ENCODE results near the gene DGKA.
A peak's percentile ranks its signal among the peaks of the same experiment; 100 is the strongest.

The DGKA gene

DNA sequence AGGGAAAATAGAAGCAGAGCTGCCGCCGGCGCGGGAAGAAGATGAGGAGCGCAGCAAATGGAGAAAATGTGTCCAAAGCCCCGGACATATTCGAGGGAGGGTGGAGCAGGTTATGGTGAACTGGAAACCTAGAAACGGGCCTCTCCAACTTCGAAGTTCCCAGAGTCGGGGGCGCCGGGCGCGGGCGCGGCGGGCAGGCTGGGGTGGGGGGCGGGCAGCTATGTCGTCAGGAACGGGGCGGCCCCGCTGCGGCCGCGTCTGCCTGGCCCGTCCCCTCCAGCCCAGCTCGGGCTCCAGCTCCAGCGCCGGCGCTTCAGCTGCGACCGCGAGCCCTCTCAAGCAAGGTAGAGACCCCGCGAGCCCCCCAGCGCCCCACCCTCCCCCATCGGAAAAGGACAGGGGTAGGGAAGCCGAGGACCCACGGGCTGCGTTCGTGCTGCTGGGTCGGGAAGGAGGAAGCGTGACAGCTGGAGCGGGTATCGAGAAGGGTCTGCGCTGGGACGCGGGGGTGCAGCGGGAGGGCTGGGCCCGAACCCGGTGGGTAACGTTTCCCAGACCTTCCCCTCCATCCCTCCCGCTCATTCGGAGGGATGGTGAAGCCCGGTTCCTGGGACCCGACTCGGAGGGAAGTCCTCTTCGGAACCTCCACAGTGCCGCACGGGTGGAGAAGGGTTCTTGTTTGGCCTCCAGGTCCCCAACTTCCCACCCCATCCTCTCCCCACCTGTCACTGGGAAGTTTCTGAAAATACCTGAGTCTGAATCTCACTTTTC lies 1.0 kb downstream of the DGKA start:
- H3K4me3 ChIP-seq (ENCODE audit: low read depth, low read length) = peak overlapping the region; percentile 82
- TF ChIP-seq, protein P1, sequence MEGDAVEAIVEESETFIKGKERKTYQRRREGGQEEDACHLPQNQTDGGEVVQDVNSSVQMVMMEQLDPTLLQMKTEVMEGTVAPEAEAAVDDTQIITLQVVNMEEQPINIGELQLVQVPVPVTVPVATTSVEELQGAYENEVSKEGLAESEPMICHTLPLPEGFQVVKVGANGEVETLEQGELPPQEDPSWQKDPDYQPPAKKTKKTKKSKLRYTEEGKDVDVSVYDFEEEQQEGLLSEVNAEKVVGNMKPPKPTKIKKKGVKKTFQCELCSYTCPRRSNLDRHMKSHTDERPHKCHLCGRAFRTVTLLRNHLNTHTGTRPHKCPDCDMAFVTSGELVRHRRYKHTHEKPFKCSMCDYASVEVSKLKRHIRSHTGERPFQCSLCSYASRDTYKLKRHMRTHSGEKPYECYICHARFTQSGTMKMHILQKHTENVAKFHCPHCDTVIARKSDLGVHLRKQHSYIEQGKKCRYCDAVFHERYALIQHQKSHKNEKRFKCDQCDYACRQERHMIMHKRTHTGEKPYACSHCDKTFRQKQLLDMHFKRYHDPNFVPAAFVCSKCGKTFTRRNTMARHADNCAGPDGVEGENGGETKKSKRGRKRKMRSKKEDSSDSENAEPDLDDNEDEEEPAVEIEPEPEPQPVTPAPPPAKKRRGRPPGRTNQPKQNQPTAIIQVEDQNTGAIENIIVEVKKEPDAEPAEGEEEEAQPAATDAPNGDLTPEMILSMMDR (IDR thresholded peaks at IDR 0.05; ENCODE audit: low read depth, low read length, missing control alignments) = no peak
- no peak for DNase-seq (ENCODE audit: low read depth)

DNA sequence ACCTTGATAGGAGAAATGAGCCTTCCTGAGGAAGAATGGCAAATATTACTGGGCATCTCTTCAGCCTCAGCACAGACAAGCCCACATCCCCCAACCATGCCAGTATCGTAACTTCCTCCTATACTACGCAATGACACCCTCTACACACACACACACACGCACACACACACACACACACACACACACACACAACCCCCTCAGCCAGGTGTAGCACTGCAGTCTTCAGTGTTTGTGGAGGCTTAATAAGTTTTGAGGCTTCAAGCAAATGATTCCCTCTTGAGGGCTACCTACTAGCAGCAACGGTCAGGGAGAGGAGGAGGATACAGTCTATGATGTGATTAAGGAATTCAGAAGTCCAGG lies 1.6 kb downstream of the DGKA start:
- peak overlapping the region; percentile 82 for H3K4me3 ChIP-seq (ENCODE audit: low read depth, low read length)
- no peak for DNase-seq (ENCODE audit: low read depth)
- TF ChIP-seq, protein P1 (IDR thresholded peaks at IDR 0.05; ENCODE audit: low read depth, low read length, missing control alignments) = no peak

DNA sequence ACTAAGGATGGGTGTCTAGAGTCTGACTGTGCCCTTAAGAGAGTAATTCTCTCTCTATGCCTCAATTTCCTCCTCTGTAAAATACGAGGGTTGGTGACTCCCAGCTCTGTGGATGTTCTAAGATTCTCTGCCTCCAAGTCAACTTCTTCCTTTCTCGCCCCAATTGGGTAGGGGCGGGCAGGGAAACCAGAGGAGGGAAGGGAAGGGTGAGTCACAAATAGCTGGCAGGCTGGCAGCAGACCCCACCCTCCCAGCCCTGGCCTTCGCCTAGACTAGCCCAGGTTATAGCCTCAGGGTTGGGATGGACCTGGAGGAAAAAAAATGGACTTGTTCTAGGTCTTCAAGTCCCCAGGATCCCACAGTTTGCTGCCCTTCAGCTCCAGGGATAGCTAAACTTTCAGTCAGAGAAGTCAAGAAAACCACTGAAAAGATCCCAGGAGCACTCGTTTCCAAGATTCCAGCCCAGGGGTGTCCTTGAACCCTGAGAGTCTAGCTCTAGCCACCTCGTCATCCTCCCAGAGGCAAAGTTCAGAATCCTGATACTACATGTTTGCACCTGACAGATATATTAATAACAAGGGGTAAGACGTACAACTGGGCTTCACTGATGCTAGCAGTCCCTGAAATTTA lies 2.3 kb downstream of the DGKA start:
- no peak for DNase-seq (ENCODE audit: low read depth)
- no peak overlapping the region for H3K4me3 ChIP-seq (ENCODE audit: low read depth, low read length)
- TF ChIP-seq, protein P1 (IDR thresholded peaks at IDR 0.05; ENCODE audit: low read depth, low read length, missing control alignments) = no peak

DNA sequence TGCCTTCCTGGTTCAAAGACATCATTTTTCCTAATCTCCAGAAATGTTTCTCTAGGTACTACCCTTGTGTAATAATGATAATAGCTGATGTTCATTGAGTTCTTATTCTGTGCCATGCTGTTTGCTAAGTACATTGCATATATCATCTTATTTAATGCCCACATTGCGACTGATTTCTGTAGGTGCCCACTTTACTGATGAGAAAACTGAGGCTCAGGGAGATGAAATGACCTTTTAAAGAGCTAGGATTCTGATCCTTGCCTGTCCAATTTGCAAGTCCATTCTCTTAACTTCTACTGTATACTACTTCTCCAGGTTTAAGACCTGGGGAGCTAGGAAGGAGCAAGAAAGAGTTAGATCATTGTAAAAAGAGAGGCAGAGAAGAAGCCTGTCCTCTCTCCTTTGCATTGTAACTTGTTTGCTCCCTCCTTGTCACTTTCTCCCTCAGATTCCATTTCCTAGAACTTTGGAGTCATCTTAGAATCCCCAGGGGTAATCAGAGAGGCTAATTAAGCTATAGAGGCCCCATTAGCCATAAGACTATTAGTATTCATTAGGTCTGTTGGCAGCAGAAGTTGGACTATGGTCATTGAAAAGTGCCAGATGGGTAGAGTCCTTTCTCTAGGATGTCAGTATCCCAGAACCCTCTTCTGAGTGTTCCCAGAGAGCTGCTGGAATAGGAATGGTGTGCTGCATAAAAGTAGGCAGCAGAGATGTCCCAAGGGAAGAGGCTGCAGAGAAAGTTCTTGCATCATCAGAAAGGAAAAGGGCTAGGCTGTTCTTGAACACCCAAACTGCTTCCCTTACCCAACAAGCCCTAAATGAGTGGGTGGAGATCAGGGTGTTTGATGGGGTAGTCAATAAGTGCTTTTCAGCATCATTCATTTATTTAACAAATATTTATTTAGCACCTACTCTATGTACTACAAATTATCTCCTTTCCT lies 3.1 kb downstream of the DGKA start:
- TF ChIP-seq, protein P1 (IDR thresholded peaks at IDR 0.05; ENCODE audit: low read depth, low read length, missing control alignments) = no peak
- no peak for DNase-seq (ENCODE audit: low read depth)
- no peak overlapping the region for H3K4me3 ChIP-seq (ENCODE audit: low read depth, low read length)

DNA sequence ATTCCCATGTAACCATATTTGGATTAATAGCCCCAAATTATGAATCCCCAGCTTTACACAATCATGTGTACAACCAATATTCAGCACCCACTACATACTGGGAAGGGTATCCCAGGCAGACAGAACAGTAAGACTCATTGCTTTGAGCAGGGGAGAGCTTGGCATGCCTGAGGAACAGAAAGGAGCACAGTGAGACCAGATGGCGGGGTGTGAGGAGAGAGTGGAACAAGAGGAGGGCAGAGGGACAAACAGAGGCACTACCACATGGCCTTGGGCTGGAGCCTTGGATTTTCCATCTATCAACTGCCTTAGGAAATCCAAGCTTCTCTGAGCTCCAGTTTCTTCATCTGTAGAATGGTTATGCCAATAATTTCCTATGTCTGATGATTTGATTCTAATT lies 3.8 kb downstream of the DGKA start:
- H3K4me3 ChIP-seq (ENCODE audit: low read depth, low read length) = no peak overlapping the region
- DNase-seq (ENCODE audit: low read depth) = no peak
- TF ChIP-seq, protein P1 (IDR thresholded peaks at IDR 0.05; ENCODE audit: low read depth, low read length, missing control alignments) = no peak

DNA sequence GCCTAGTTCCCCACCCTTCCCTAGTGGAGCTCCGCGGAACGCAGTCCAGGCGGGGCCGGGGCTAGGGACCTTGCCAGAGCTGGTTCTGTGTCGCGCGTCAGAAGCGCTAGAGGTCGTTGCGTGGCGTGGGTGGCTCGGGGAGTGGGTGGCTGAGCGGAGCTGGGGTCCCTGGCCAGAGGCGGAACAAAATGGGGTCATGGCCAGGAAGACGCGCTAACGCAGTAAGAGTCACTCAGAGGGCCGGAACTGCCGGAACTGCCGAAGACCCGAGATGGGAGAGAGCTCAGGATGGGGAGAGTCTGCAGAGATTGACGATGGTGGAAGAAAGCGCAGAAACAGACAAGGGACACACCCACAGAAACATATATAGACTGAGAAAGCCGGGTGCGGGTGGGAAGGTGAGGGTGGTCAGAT lies 4.8 kb downstream of the DGKA start:
- no peak overlapping the region for H3K4me3 ChIP-seq (ENCODE audit: low read depth, low read length)
- no peak for DNase-seq (ENCODE audit: low read depth)
- TF ChIP-seq, protein P1 (IDR thresholded peaks at IDR 0.05; ENCODE audit: low read depth, low read length, missing control alignments) = no peak
